Dermis blood vessel endothelial cell (primary cell): ENCODE measurements around the gene RNLS. TPM values are rescaled to one million over a fixed set of nuclear protein-coding genes. Genes with fewer than 3 reads are reported as not detected.

Experiments
- DNase-seq: peaks from one replicate; pipeline ENCODE4 v3.0.0; 2010
- total RNA-seq: library from RNA; depleted of rRNA; stranded (reverse); fragments of >200 nt; gene quantifications from 2 replicates; pipeline ENCODE4 v1.2.3, GENCODE V29; 2014

The RNLS gene
- total RNA-seq, 1 donor from 2014 or later: 0.51 TPM

DNA sequence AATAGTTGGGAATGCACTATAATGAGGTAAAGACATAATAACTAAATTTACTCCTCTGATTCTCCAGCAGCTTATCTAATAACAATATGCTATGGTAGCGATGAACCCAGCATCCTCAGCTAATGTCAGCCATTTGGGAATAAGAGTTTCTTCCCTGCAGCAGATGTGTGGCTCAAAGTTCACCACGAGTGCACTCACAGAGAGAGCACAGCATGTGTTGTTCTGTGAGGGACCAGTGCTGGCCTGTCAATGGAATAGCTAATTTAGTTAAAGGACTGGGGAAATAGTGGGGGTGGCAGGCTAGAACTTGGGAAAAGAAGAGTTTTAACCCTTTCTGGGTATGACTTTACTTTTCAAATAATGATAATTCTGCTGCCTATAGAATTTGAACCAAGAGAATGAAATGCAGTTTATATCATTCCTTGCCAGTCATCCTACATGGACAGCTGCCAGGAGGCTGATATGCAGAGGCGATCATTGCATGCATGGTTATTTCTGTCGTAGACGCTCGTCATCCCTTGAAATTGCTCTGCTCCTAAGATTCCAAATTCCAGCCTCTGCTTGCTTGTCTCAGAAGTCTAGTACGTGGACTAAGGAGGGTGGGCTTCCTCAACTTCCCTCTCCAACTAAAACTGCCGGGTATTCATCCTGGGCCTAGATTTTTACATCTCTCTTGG, 355.6 kb downstream of the RNLS start:
- no peak for DNase-seq

DNA sequence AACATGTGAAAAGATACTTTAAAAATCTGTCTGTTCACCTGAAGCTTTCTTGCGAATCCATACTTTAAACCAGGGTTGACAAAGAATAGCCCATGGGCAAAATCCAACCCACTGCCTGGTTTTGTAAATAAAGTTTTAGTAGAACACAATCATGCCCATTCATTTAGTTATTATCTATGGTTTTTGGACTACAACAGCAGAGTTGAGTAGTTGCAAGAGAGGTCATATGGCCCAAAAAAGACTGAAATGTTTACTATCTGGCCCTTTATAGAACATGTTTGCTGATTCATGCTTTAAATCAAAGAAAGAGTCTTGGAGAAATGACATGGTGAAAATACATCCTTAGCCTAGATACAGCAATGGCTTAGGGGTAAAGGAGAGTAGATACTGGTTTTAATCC, 356.2 kb downstream of the RNLS start:
- no peak for DNase-seq

DNA sequence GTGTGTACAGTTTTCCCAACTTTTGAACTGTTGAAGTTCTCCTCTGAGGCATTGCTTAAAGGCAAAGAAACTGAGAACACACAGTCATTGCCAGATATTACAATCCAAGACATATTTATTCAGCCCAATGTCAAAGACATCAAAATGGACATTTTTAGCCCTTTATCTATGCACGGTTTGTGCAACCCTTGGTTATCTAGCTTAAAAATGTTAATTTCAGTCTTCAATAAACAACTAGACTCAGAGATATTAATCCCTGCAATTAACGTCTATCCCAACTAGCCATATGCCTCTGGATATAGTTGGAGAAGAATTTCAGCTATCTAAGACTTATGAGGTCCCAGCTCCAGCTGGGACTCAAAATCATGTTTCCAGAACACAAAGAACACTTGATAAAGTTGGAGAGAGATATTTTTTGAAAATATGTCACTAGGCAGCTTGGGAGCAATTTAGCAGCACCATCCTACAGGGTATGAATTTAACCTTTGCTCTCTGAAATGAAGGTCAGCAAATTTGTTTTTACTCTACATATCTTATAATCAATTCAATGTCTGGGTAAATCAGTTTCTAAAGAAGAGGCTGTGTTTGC, 357.0 kb downstream of the RNLS start:
- no peak for DNase-seq

Other genes starting within 250 kb of the RNLS start
- not detected in 2 replicates for gene LIPJ, start 3.4 kb upstream of the RNLS start, total RNA-seq
- not detected in 2 replicates for gene LIPF, start 81.1 kb upstream of the RNLS start, total RNA-seq
- gene LIPK, start 122.9 kb upstream of the RNLS start, total RNA-seq: not detected in 2 replicates
- gene LIPN, start 176.7 kb upstream of the RNLS start, total RNA-seq: not detected in 2 replicates
- not detected in 2 replicates for gene LIPM, start 219.4 kb upstream of the RNLS start, total RNA-seq